Breast epithelium (tissue), 4 donors: ENCODE data around the gene LCP2. TPM values are rescaled to one million over a fixed set of nuclear protein-coding genes. Genes with fewer than 3 reads are reported as not detected.

ENCODE experiments used
- DNase-seq, 2 donors: peaks; one replicate each; pipeline ENCODE4 v3.0.0-alpha.2; 2019; ENCODE audit warnings: low spot score in 2 of 2
- H3K27ac ChIP-seq, 2 donors: fragments of 200-600 bp; sonication (generic) in 1 of 2; one replicate each; pipeline ENCODE4 v1.5.1; 2016 to 2019; ENCODE audit warnings: mild to moderate bottlenecking in 1 of 2
- H3K27me3 ChIP-seq, 2 donors: fragments of 200-600 bp; sonication (generic) in 1 of 2; one replicate each; pipeline versions ENCODE4 v1.5.1 to v1.6.0; 2017 to 2019; ENCODE audit warnings: control low read depth in 1 of 2, mild to moderate bottlenecking in 1 of 2
- H3K36me3 ChIP-seq: fragments of 200-600 bp; one replicate; pipeline ENCODE4 v1.5.1; 2019
- H3K4me1 ChIP-seq, 2 donors: fragments of 200-600 bp; sonication (generic); one replicate each; pipeline ENCODE4 v1.5.1; 2016 to 2019; ENCODE audit warnings: control low read depth in 1 of 2
- H3K4me3 ChIP-seq, 3 donors: fragments of 200-600 bp; sonication (generic); 1 replicate in 2 of 3; 2 replicates in 1 of 3; pipeline ENCODE4 v1.5.1; 2016 to 2019; ENCODE audit warnings: mild to moderate bottlenecking in 3 of 3, moderate library complexity in 2 of 3
- H3K9me3 ChIP-seq, 2 donors: fragments of 200-600 bp; sonication (generic) in 1 of 2; one replicate each; pipeline ENCODE4 v1.5.1; 2016 to 2019; ENCODE audit warnings: control low read depth in 1 of 2
- CTCF ChIP-seq, 3 donors: fragments of 450-650 bp; IDR thresholded peaks; one replicate each; pipeline ENCODE4 v1.5.1; 2016 to 2017; ENCODE audit warnings: antibody characterized with exemption in 3 of 3, mild to moderate bottlenecking in 3 of 3, moderate library complexity in 3 of 3
- POLR2A ChIP-seq: fragments of 450-650 bp; IDR thresholded peaks from one replicate; pipeline ENCODE4 v1.6.1; 2016; ENCODE audit warnings: antibody characterized with exemption, mild to moderate bottlenecking, moderate library complexity
- POLR2AphosphoS5 ChIP-seq, 3 donors: sonication (generic); formaldehyde crosslinking; IDR thresholded peaks; one replicate each; pipeline ENCODE4 v1.6.1; 2017; ENCODE audit warnings: antibody characterized with exemption in 3 of 3
- intact Hi-C: fragments of 100-400 bp; cut with DNase I; formaldehyde crosslinking; loops from one replicate; pipeline ENCODE4 v1.15.1; 2023; ENCODE audit warnings: low total_unique reads
- total RNA-seq, 3 donors: library from RNA; depleted of rRNA; stranded (reverse); fragments of >200 nt; gene quantifications; one replicate each; pipeline ENCODE4 v1.1.0, GENCODE V29; 2016

The LCP2 gene
- total RNA-seq, 3 donors from 2014 or later, result 15.4 to 41.4 (median 21.8) TPM

GRCh38 chr5:170302653-170303501 lies 5.3 kb upstream of the LCP2 start:
- peak overlapping the region; percentile 48 to 82 for H3K27ac ChIP-seq
- H3K4me1 ChIP-seq, result peaks cover 0 to 5% of the 10 kb centered on the region in 2 donors
- intact Hi-C loops, result no loop called here
- H3K27me3 ChIP-seq, result no peaks in the 10 kb centered on the region
- DNase-seq, result no peak
- TF ChIP-seq CTCF (IDR thresholded peaks at IDR 0.05) (no peak), POLR2AphosphoS5 (IDR thresholded peaks at IDR 0.05) (peak in 2 of 3 donors; percentile 22 to 34)
- peak overlapping the region in 1 of 3 donors; percentile 37 for H3K4me3 ChIP-seq
- no peaks in the 10 kb centered on the region for H3K9me3 ChIP-seq
- H3K36me3 ChIP-seq, result no peaks in the 10 kb centered on the region

- TF ChIP-seq POLR2AphosphoS5 (IDR thresholded peaks at IDR 0.05) (no peak), CTCF (IDR thresholded peaks at IDR 0.05) (no peak), POLR2A (no peak)
- intact Hi-C loops, result no loop called here
- peaks cover 0 to 5% of the 10 kb centered on the region in 2 donors for H3K4me1 ChIP-seq
- no peaks in the 10 kb centered on the region for H3K36me3 ChIP-seq
- no peaks in the 10 kb centered on the region for H3K27me3 ChIP-seq
- H3K4me3 ChIP-seq, result no peak overlapping the region
- no peak for DNase-seq
- peak overlapping the region; percentile 48 to 82 for H3K27ac ChIP-seq
- H3K9me3 ChIP-seq, result no peaks in the 10 kb centered on the region
Measured at GRCh38 chr5:170301981-170302652, 4.5 kb upstream of the LCP2 start.

GRCh38 chr5:170301149-170301548 lies 3.6 kb upstream of the LCP2 start:
- no peak overlapping the region for H3K4me3 ChIP-seq
- H3K9me3 ChIP-seq, result no peaks in the 10 kb centered on the region
- no peaks in the 10 kb centered on the region for H3K36me3 ChIP-seq
- TF ChIP-seq POLR2A (no peak), POLR2AphosphoS5 (IDR thresholded peaks at IDR 0.05) (no peak), CTCF (IDR thresholded peaks at IDR 0.05) (no peak)
- no peak overlapping the region for H3K27ac ChIP-seq
- intact Hi-C loops, result no loop called here
- H3K4me1 ChIP-seq, result peaks cover 0 to 5% of the 10 kb centered on the region in 2 donors
- no peak for DNase-seq
- H3K27me3 ChIP-seq, result no peaks in the 10 kb centered on the region

GRCh38 chr5:170300361-170301013 lies 2.9 kb upstream of the LCP2 start:
- Histone ChIP-seq H3K36me3 (no peaks in the 10 kb centered on the region), H3K27ac (no peak overlapping the region), H3K9me3 (no peaks in the 10 kb centered on the region), H3K27me3 (no peaks in the 10 kb centered on the region), H3K4me3 (no peak overlapping the region), H3K4me1 (peaks cover 0 to 5% of the 10 kb centered on the region in 2 donors)
- no peak for DNase-seq
- intact Hi-C loops, result no loop called here
- TF ChIP-seq POLR2AphosphoS5 (IDR thresholded peaks at IDR 0.05), result no peak
- TF ChIP-seq CTCF (IDR thresholded peaks at IDR 0.05), result no peak
- TF ChIP-seq POLR2A, result no peak
